ENCODE data around the gene CHRM5. TPM values are rescaled to one million over a fixed set of nuclear protein-coding genes. Genes with fewer than 3 reads are reported as not detected.

Gene CHRM5
- total and polyA plus RNA-seq, 2 of the 8 experiments (the other 6 are each of a cell fraction or from before 2014, with no cell fraction given): not detected

DNA sequence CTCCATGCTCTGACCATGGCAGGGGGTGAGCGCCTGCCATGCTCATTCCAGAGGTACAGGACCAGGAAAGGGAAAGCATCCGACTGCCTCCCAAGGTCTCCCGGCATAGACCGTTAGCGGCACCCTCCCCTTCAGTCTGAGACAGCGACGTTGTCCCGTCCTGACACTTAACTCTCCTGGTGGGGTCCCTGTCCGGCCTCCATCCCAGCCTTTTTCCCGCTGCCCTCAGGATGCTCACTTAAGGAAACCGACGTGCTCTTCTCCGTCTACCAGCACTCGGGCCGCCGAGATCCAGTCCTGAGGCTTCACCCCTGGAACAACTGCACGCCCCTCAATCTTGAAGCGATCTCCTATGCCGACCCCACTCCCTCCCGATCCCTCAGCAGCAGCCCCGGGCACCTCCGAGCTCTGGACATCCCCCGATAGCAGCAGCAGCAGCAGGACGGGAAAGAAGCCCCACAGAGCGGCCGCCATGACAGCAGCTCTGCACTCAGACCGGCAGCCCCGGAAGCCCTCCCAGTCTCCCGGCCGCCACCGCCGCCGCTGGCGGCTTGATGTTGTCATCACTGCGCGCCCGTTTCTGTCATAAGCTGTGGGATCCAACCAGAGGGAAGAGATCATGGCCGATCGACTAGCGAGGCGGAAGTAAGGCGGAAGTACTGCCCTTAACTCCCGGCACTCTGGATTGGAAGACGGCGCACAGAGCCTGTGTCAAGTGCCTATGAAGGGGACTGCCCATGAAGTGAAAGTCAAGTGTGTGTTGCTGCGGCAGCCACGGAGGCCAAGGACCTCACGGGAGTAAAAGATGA, 133.3 kb downstream of the CHRM5 start, which contains the start of the genes EMC7 and PGBD4 (continued):
- TF ChIP-seq POLR2A (IDR thresholded peaks at IDR 0.05; ENCODE audit: control extremely low read depth in 1 of 2, low read depth in 2 of 2, low read length in 2 of 2): peak; percentile 36 to 90
- peak; percentile 55; the same call in 1 of the 2 replicates for TF ChIP-seq MAX (IDR thresholded peaks at IDR 0.05)
- no peak for TF ChIP-seq EP300 (IDR thresholded peaks at IDR 0.05; ENCODE audit: borderline replicate concordance in 1 of 2, low read depth in 2 of 2, low read length in 2 of 2)
- peak; percentile 84 for TF ChIP-seq TAF1 (IDR thresholded peaks at IDR 0.05; ENCODE audit: low read depth, low read length)
- peak; percentile 85 for TF ChIP-seq TBP (IDR thresholded peaks at IDR 0.05; ENCODE audit: low read depth, low read length)
- TF ChIP-seq TEAD4 (IDR thresholded peaks at IDR 0.05; ENCODE audit: low read depth, low read length): no peak
- no peak for TF ChIP-seq BACH1 (IDR thresholded peaks at IDR 0.05; ENCODE audit: low read length)
- TF ChIP-seq CBX5 (IDR thresholded peaks at IDR 0.05; ENCODE audit: low read depth, low read length): no peak
- TF ChIP-seq CEBPB (IDR thresholded peaks at IDR 0.05; ENCODE audit: low read depth, low read length): no peak
- TF ChIP-seq CREB1 (IDR thresholded peaks at IDR 0.05): peak; percentile 99
- TF ChIP-seq, protein P1, sequence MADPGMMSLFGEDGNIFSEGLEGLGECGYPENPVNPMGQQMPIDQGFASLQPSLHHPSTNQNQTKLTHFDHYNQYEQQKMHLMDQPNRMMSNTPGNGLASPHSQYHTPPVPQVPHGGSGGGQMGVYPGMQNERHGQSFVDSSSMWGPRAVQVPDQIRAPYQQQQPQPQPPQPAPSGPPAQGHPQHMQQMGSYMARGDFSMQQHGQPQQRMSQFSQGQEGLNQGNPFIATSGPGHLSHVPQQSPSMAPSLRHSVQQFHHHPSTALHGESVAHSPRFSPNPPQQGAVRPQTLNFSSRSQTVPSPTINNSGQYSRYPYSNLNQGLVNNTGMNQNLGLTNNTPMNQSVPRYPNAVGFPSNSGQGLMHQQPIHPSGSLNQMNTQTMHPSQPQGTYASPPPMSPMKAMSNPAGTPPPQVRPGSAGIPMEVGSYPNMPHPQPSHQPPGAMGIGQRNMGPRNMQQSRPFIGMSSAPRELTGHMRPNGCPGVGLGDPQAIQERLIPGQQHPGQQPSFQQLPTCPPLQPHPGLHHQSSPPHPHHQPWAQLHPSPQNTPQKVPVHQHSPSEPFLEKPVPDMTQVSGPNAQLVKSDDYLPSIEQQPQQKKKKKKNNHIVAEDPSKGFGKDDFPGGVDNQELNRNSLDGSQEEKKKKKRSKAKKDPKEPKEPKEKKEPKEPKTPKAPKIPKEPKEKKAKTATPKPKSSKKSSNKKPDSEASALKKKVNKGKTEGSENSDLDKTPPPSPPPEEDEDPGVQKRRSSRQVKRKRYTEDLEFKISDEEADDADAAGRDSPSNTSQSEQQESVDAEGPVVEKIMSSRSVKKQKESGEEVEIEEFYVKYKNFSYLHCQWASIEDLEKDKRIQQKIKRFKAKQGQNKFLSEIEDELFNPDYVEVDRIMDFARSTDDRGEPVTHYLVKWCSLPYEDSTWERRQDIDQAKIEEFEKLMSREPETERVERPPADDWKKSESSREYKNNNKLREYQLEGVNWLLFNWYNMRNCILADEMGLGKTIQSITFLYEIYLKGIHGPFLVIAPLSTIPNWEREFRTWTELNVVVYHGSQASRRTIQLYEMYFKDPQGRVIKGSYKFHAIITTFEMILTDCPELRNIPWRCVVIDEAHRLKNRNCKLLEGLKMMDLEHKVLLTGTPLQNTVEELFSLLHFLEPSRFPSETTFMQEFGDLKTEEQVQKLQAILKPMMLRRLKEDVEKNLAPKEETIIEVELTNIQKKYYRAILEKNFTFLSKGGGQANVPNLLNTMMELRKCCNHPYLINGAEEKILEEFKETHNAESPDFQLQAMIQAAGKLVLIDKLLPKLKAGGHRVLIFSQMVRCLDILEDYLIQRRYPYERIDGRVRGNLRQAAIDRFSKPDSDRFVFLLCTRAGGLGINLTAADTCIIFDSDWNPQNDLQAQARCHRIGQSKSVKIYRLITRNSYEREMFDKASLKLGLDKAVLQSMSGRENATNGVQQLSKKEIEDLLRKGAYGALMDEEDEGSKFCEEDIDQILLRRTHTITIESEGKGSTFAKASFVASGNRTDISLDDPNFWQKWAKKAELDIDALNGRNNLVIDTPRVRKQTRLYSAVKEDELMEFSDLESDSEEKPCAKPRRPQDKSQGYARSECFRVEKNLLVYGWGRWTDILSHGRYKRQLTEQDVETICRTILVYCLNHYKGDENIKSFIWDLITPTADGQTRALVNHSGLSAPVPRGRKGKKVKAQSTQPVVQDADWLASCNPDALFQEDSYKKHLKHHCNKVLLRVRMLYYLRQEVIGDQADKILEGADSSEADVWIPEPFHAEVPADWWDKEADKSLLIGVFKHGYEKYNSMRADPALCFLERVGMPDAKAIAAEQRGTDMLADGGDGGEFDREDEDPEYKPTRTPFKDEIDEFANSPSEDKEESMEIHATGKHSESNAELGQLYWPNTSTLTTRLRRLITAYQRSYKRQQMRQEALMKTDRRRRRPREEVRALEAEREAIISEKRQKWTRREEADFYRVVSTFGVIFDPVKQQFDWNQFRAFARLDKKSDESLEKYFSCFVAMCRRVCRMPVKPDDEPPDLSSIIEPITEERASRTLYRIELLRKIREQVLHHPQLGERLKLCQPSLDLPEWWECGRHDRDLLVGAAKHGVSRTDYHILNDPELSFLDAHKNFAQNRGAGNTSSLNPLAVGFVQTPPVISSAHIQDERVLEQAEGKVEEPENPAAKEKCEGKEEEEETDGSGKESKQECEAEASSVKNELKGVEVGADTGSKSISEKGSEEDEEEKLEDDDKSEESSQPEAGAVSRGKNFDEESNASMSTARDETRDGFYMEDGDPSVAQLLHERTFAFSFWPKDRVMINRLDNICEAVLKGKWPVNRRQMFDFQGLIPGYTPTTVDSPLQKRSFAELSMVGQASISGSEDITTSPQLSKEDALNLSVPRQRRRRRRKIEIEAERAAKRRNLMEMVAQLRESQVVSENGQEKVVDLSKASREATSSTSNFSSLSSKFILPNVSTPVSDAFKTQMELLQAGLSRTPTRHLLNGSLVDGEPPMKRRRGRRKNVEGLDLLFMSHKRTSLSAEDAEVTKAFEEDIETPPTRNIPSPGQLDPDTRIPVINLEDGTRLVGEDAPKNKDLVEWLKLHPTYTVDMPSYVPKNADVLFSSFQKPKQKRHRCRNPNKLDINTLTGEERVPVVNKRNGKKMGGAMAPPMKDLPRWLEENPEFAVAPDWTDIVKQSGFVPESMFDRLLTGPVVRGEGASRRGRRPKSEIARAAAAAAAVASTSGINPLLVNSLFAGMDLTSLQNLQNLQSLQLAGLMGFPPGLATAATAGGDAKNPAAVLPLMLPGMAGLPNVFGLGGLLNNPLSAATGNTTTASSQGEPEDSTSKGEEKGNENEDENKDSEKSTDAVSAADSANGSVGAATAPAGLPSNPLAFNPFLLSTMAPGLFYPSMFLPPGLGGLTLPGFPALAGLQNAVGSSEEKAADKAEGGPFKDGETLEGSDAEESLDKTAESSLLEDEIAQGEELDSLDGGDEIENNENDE (IDR thresholded peaks at IDR 0.05; ENCODE audit: insufficient replicate concordance, low read length): no peak
